HG03159 (cell line): ENCODE data around the gene FLAD1.

Experiments used
- ATAC-seq: cut with Tn5 transposase; IDR thresholded peaks from one replicate; pipeline ENCODE4 v1.9.1; 2021; ENCODE audit warnings: mild to moderate bottlenecking, moderate library complexity; ENCODE audit not compliant: unreplicated experiment

The FLAD1 gene

DNA sequence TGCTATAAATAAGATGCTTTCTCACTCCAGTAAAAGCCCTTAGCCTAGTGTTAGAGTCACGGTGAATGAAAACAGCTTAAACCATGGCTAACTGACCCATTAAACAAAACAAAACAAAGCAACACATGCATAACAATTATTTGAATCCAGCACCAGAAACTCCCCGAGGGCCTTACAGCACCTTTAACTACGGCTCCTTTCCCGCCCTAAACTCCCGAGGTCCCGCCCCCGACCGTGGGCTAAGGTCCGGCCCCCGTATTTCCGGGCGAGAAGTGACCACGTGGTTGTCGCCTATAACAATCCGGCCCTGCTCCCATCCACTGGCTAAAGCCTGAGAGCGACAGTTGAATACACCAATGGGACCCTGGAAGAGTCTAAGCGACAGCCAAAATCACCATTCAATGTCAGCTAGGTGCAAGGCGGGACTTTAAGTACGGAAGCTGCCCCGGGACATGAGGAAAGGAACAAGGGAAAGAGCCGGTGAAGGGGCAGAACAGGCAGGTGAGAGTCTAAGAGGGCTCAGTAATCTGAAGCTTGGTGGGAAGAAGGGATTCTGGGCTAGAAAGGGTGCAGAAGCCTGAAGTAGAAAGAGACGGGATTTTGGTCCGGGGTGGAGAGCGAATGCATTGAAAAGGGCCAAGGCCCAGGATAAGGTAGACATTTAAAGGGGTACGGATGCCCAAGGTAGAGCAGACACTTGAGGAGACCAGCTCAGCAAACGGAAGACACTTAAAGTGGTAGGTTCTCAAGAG, at the start of gene FLAD1:
FLAD1 (plus strand) TSS at position 448 of the 752 bp plus-strand sequence. CDS start 351 bp downstream, outside the sequence.
- ATAC-seq, result peak; percentile 96

DNA sequence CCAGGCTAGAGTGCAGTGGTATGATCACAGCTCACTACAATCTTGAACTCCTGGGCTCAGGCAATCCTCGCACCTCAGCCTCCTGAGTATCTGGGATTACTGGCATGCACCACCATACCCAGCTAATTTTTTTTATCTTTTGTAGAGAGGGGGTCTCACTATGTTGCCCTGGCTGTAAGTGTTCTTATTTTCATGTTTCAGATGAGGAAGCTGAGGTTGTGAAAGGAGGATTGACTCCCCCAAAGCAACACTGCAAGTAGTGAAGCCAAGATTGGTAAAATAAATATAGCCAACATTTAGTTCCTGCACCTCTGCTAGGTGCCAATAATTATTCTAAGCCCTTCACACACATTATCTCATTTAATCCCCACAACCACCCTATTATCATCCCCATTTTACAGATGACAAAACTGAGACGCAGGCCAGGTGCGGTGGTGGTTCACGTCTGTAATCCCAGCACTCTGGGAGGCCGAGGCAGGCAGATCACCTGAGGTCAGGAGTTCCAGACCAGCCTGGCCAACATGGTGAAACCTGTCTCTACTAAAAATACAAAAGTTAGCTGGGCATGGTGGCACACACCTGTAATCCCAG, 48.7 kb upstream of the FLAD1 start:
- ATAC-seq, result no peak

DNA sequence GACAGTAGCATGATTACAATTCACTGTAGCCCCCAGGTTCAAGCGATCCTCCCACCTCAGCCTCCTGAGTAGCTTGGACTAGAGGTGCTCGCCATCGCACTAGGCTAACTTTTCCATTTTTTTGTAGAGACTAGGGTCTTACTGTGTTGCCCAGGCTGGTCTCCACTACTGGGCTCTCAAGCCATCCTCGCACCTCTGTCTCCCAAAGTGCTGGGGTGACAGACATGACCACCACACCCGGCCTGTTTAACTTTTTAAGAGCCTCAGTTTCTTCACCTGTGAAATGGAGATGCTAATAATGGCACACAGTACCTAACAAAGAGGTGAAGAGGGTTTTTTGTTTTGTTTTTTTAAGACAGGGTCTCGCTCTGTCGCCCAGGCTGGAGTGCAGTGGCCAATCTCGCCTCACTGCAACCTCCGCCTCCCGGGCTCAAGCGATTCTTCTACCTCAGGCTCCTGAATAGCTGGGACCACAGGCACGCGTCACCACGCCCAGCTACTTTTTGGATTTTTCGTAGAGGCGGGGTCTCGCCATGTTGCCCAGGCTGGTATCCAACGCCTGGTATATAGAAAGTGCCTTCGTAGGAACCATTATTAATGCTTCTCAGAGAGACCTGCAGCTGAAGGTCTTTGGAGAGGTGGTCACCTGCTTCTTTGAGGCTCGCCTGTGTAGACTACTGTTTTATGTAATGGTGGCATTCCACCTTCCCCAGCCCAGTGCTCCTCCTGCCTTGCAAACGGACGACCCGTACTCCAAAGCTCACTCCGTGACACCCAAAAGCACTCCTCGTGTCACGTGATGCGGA, 47.2 kb upstream of the FLAD1 start:
- ATAC-seq, result no peak

DNA sequence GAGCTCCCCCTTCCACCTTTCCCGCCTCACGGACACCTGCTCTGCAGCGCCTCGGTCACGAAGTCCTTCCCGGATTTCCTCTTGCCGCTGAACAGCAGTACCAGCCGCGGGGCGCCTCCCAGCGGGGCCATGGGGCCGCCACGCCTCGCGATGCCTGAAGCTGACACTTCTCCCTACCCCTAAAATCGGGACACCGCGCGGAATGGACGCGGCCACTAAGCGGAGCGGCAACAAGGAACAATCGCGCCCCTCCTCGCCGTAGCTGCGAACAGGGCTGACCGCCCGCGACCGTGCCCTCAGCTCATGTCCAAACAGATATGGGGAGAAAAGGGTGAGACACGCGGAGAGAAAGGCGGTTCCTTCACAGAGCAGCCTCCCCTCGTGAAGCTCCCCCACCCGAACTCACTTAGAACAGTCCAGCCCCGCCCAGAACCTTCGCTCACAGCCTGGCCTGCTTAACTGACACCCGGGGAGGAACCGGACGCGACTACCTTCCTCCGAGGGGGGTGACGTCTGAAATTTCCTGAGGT, 46.5 kb upstream of the FLAD1 start, which contains the start of gene PMVK:
PMVK (minus strand) TSS at position 165 of the 530 bp plus-strand sequence; CDS start at position 131, 34 bp downstream.
- peak; percentile 75 for ATAC-seq

DNA sequence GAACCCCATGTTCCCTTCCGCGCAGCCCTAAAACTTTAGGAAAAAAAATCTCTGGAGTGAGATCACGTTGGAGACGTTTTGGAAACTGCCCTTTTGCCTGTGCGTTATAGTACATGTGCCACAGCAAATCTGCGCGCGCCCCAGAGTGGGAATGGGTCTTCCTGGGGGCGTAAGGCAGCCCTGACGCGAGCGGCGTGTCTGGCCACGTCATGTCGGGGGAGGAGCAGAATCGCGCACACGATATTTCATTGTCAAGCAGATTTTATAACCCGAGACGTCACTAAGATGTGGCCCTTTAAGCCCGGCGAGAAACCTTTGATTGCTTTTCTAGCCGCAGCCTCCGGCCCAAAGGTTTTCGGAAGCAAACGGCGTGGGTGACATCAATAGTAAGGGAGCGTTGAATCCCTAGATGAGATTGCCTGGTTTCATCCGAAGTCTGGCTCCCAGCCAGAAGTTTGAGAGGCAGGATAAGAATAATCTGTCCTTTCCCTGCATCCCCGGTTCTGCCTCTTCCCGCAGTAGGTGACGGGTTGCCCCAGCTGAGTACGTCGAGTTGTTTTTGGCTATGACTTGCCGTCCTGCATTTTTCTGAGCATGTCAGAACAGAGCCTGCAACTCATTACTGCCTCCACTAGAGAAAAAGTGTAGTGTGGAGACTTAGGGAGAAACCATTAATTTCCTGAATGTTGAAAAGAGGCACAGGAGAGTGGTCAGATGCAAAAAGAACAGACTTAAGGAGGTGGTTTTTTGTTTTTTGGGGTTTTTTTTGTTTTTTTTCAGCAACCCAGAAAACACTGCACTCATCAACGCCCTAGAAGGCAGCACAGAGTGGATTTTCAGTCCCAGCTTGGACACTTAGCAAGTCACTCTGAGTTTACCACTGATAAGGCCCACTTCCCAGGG, 45.8 kb upstream of the FLAD1 start:
- ATAC-seq, result peak; percentile 57

DNA sequence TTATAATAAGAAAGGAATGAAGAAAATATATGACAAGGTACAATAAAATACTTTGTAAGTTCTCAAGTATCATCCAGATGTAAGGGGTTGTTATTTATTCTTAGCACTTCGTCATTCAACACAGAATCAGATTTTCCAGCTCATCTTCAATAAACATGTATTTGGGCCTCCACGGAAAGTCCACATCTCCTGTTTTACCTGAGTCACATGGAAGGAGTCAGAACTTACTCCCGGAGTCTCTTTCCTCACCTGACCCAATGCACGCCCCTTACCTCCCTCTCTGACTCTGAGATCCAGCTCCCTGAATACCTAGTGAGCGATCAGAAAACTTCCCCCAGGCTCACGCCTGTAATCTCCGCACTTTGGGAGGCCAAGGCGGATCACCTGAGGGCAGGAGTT, 45.2 kb upstream of the FLAD1 start:
- ATAC-seq, result no peak

DNA sequence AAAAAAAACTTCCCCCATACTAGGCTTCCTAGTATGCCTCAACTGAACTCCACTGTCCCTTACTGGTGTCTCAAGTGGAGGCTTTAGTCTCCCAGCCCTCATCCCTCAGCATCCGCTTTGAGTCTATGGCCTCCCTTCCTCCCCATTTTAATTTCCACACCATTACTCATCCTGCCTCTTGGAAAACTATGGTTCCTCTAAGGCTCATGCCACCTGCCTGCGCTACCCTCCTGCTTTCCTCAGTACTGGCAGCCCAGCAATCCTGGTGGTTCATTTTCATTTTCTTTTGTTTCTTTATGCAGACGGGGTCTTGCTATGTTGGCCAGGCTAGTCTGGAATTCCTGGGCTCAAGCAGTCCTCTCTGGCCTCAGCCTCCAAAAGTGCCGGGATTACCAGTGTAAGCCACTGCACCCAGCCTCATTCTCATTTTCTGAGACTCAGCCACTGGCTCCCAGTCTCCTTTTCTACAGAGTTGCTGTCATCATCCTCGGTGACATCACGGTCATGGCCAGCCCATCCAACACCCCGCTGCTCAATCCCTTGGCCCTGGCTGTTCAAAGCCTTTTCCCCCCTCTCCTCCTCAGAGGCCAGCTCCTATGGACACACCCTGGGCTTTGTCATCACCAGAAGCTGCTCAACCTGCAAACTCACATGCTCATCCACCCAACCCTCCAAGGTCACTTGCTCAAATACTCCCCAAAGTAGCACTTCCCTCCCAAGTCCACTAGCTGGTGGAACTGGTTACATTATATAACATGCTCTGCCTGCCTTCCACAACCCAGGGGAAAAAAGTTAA, 44.3 kb upstream of the FLAD1 start:
- ATAC-seq, result no peak

DNA sequence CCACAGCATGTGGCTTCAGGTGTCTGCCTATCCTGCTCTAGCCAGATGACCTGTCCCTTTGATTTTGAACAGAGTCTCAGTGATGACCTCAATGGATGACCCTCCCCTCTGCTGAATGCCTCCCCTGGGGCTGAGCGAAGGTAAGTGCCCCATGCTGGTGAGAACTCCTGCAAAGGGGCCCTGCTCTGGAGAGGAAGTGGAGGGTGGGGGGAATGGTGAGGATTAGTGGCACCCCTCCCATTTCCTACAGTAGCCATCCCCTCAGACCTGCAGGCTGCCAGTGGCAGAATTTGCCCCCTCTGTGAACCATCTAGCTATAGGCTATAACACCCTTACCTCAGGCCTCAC, 43.0 kb upstream of the FLAD1 start:
- ATAC-seq, result no peak

DNA sequence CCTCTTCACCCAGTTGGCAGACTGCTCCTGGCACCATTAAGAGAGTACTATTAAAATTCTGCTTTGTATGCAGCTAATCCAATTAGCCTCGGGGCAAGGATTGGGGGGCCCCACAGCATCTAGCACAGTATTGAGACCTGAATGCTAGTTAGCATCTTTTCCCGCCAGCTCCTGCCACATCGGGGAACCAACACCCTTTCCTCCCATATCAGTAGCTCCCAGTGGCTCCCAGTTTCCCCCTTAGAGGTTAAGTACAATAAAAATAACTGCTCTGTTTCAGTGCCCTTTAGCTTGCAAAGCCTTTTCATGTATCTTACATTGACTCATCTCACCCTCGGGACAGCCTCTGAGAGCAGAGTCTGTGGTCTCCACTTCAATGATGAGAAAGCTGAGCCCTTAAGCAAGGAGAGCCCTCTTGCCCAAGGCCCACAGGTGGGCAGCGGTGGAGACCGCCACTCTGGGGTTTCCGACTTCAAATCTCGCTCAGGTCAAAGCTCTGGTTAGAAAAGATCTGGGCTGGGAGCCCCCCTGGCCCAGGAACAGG, 42.4 kb upstream of the FLAD1 start:
- no peak for ATAC-seq

DNA sequence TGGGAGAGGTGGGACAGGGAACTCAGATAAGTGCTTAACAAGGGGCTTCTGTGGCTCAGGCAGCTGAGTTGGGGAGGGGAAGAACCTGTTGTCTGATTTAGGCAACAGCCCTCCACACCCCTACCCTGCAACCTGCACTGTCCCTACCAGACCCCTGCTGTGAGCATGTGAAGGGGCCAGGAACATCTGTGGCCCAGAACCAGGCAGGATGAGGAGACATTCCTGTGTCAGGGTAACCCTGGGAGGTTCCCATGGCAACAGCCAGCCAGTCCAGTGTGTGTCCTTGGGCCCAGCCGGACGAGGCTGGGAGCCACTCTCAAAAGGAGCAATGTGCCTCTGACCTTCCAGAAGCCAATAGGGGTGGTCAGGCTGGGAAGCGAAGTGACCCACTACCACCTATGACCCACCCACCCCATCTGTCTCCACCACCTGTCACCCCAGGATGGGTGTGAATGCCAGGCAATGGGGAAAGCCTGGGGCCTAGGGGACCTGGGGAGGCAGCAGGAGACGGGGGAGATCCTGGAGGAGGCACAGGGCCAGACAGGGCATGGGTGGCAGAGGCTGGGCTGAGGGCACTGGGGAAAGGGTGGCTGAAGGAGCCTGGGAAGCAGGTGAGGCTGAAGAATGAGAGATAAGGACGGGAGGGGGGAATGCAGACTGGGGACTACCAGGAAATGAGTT, 41.7 kb upstream of the FLAD1 start:
- no peak for ATAC-seq

DNA sequence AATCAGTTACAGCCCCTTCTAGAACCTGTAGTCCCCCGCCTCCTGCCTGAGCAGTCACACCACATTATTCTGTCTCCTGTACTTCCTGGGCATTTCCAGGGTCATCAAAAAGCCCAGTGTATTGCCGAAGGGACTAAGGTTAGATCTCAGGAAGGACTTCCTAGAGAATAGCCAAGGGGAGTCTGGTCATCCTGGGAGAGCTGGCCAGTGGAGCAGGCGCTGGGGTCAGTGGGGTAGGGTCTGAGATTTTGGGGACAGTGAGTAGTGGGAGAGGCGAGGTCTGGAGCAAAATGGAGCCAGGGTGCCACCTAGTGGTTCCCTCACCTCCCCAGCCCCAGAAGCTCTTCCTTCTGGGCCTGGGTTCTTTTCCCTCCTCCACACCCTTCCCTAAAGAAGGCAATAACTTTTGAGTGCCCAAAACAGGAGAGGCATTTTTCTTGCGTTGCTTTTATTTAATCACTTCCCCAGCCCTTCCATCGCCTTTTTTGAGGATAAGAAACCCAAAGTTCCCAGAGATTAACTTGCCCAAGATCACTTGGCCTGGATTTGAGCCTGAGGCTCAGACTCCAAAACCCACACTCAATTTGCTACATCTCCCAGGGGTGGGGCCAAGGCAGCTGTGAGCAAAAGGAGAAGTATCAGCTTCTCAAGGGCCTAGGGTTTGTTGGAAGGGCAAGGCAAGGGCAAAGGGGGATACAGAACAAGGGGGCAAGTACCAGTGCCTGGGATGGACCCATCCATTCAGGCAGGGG, 39.3 kb upstream of the FLAD1 start:
- no peak for ATAC-seq

DNA sequence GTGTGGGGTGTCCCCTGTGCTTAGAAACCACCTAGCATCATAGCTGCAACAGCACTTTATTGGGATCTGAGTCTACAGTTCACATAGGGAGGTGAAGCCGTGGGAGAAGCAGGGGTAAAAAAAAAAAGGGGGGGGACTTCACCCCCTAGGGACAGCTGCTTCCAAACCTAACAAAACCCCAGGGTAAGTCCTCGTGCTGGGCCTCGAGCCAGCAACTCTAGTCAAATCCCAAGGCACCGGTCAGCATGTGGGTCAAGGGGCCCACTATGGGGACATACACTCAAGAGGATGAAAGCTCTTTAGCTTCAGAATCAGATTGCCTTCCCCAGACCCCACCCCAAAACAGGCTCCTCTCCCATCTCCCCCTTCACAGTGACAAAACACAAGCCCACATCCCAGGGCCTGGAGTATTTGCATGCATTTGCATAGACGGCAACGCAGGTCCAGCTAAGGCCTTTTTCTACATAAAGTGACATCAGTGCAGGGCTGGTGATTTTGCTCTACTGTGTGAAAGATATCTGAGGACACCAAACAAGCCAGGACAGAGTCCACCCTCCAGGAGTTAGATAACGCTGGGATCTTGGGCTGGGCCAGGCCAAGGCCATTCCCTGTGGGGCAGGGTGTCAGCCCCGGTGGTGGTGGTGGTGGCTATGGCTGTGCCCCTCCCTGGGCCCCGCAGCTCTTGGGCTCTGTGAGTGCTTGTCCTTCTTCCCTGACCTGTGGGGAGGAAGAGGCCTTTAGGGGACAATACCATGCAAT, 38.6 kb upstream of the FLAD1 start:
- ATAC-seq, result no peak

DNA sequence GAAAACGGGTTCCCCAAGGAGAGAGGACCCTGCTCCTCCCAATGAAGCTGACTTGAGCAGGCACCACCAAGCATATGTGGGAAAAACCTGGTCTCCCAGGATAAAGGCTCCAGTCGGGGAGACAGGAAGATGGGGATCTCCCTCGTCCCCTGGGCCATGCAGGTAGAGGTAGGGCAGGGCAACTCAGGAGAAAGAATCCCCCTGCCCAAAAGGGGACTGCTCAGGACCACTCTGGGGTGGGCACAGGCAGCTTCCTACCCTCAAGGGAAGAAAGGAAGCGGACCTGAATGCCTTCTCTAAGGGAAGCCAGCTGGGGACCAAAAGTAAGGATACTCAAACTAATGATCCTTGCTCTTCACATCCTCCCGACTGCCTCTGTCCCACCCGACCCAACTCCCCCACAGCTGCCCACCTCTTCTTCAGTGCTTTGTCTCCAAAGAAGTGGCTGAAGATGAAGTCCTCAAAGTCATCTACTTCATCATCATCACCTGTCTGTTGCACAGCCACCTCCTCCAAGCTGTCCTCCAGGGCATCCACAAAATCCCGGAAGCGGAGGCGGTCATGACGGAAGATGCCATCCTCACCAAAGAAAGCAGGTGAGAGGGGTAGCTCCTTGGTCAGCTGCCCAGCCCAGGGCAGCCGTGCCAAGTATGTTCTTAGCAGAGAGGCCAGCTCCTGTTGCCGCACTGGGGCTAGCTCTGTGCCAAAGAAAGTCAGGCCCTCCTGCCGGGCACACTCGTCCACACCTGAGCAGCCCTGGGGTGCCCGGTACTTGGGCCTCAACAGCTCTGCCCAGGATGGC, 37.8 kb upstream of the FLAD1 start:
- ATAC-seq, result no peak

DNA sequence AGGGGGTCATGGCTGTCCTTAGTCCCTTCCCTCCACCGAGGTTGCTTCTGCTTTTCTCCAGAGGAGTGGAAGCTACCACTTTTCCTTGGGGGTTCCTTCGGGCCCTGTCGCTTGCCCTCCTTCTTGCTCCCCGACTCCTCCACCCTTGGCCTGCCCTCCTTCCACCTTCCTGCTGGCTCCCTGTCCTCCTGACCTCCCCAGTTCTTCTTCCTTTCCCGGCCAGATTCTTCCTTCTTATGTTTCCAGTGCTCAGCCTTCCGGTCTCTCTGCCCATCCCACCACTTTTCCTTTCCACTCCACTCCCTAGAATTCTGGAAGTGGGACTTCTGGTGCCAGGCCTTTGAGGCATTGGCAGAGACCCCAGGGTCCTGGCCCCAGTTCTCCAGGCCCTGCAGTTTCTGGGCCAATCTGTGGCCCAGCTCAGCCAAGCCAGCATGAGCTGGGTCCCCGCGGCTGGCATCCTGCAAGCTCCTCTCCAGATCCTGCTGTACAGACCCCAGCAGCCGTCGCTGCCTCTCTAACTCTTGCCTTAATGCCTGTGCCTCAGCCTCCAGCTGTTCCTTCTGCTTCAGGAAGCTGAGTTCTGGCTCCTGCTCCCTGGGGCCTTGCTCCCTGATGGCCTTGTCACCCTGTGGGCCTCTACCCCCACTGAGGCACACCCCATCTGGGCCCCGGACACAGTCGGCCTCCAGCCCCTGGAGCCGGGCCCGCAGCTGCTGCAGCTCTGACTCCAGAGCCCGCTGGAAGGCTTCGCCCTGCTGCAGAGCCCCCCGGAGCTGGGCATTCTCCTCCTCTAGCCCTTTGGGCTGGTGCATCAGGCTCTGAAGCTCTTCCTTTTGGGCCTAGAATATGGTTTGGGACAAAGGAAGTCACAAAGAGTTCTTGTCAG, 36.9 kb upstream of the FLAD1 start:
- ATAC-seq, result no peak

DNA sequence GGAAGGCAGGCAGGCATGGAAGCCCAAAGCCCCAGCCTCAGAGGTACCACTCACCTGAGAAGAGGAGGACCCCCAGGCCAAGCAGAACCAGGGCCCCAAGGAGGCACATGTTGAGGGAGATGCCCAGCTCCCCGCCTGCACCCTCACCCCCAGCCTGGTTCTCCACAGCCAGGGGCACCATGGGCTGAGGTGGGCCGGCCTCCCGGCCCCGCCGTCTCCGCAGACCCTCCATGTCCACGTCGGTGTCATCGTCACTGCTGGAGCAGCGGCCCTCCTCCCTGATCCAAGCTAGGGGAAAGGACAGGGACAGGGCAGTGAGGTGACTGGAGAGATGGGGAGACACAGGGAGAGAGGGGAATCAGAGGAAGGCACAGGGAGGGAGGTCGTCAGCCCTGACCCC, 35.1 kb upstream of the FLAD1 start:
- ATAC-seq, result no peak
